ENCODE measurements around the gene BEGAIN. TPM values are rescaled to one million over a fixed set of nuclear protein-coding genes. Genes with fewer than 3 reads are reported as not detected.

Gene BEGAIN
- total and polyA plus RNA-seq, 4 donors = 4.9 to 26.6 (median 13.2) TPM

DNA sequence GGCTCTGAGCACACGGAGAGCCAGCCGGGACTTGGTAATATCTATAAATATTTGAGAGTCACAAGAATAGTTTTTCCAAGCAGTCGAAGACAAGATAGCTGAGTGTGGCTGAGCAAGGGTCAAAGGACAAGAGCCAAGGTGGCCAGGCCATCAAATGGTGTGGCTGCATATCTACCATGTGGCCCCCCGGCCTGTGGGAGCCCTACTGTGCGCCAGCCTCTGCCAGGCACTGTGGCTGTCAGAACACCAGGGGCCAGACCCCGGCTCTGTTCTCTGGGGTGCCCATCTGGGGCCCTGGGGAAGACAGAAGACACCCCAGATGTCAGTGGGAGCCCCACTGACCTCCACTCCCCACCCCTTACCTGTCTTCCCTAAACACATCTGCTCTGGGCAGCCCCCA is 22.7 kb downstream of the BEGAIN start:
- Histone ChIP-seq H3K4me1 (ENCODE audit: control insufficient read depth, insufficient read depth, low read length) (peaks cover 16% of the 10 kb centered on the region), H3K36me3 (ENCODE audit: control insufficient read depth, insufficient read depth, low read length) (peaks cover 3% of the 10 kb centered on the region), H3K9me3 (ENCODE audit: control insufficient read depth, insufficient read depth, low read length) (no peaks in the 10 kb centered on the region), H3K27me3 (ENCODE audit: control insufficient read depth, insufficient read depth, low read length) (peaks cover 27% of the 10 kb centered on the region), H3K4me3 (ENCODE audit: low read depth, low read length) (no peak overlapping the region), H3K27ac (ENCODE audit: low read depth, low read length) (no peak overlapping the region)
- WGBS (ENCODE audit: insufficient coverage) = 81% methylated on average over 6 of the region's 6 CpGs
- no peak for DNase-seq (ENCODE audit: low read depth in 4 of 6, low spot score in 6 of 6)

DNA sequence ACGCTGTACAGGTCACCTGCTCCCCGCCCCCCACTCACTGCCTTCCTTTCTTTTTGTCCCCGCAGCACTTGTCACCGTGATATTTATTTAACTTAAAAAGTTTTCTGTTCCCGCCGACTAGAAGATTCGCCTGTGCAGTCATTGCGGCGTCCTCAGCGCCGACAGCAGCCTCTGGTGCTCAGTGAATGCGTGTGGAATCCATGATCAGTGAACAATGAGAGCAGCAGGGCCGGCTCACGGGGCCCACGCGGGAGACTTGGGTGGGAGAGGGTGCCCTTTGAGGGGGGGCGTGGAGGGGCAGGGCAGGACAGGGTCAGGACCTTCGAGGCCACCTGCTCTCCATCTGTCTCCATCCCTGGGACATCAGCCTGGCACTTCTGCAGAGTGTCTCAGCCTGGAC is 24.5 kb downstream of the BEGAIN start:
- Histone ChIP-seq H3K27ac (ENCODE audit: low read depth, low read length) (no peak overlapping the region), H3K36me3 (ENCODE audit: control insufficient read depth, insufficient read depth, low read length) (peaks cover 3% of the 10 kb centered on the region), H3K4me1 (ENCODE audit: control insufficient read depth, insufficient read depth, low read length) (peaks cover 10% of the 10 kb centered on the region), H3K9me3 (ENCODE audit: control insufficient read depth, insufficient read depth, low read length) (no peaks in the 10 kb centered on the region), H3K27me3 (ENCODE audit: control insufficient read depth, insufficient read depth, low read length) (peaks cover 16% of the 10 kb centered on the region), H3K4me3 (ENCODE audit: low read depth, low read length) (no peak overlapping the region)
- no peak for DNase-seq (ENCODE audit: low read depth in 4 of 6, low spot score in 6 of 6)
- 72% methylated on average over 16 of the region's 18 CpGs for WGBS (ENCODE audit: insufficient coverage)

DNA sequence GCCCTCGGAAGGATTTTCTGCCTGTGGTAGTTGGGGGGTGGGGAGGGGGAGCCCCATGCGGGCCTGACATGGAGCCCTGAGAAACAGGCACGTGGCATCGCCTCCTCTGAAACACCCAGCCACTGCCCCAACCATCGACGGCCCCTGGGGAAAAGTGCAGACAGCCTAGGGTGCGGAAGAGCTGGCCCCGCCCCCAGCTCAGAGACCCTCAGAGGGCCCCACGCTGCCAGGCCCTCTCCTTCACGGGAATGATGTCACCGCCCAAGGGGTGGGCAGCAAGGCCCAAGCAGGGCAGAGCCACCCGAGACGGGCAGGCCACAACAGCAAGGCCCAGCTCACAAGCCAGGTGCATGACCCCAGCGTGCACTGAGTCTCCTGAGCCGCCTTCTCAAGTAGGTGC is 26.2 kb downstream of the BEGAIN start:
- Histone ChIP-seq H3K27ac (ENCODE audit: low read depth, low read length) (no peak overlapping the region), H3K9me3 (ENCODE audit: control insufficient read depth, insufficient read depth, low read length) (no peaks in the 10 kb centered on the region), H3K27me3 (ENCODE audit: control insufficient read depth, insufficient read depth, low read length) (peaks cover 4% of the 10 kb centered on the region), H3K4me1 (ENCODE audit: control insufficient read depth, insufficient read depth, low read length) (no peaks in the 10 kb centered on the region), H3K4me3 (ENCODE audit: low read depth, low read length) (no peak overlapping the region), H3K36me3 (ENCODE audit: control insufficient read depth, insufficient read depth, low read length) (peaks cover 1% of the 10 kb centered on the region)
- DNase-seq (ENCODE audit: low read depth in 4 of 6, low spot score in 6 of 6) = no peak
- WGBS (ENCODE audit: insufficient coverage) = 64% methylated on average over 11 of the region's 15 CpGs

DNA sequence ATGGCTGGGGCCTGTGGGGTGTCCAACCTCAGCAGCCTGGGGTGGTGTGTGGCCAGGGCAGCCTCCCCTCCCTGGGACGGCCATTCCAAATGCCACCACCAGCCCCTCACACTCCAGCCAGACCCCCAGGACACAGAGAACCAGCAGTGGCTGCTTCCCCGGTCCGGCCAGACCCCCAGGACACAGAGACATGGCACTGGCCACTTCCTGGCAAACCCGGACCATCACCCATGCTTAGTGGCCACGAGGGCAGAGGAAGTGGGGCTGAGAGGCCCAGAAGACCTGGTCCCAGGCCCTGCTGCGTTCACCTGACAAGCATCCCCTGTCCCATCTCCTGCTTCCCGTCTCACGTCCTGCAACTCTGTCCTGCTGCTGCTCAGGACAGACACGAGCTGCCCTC is 26.7 kb downstream of the BEGAIN start:
- H3K27ac ChIP-seq (ENCODE audit: low read depth, low read length) = no peak overlapping the region
- H3K36me3 ChIP-seq (ENCODE audit: control insufficient read depth, insufficient read depth, low read length) = peaks cover 4% of the 10 kb centered on the region
- DNase-seq (ENCODE audit: low read depth in 4 of 6, low spot score in 6 of 6) = no peak
- WGBS (ENCODE audit: insufficient coverage) = 91% methylated on average over 9 of the region's 9 CpGs
- no peaks in the 10 kb centered on the region for H3K9me3 ChIP-seq (ENCODE audit: control insufficient read depth, insufficient read depth, low read length)
- H3K27me3 ChIP-seq (ENCODE audit: control insufficient read depth, insufficient read depth, low read length) = peaks cover 3% of the 10 kb centered on the region
- no peaks in the 10 kb centered on the region for H3K4me1 ChIP-seq (ENCODE audit: control insufficient read depth, insufficient read depth, low read length)
- H3K4me3 ChIP-seq (ENCODE audit: low read depth, low read length) = no peak overlapping the region

DNA sequence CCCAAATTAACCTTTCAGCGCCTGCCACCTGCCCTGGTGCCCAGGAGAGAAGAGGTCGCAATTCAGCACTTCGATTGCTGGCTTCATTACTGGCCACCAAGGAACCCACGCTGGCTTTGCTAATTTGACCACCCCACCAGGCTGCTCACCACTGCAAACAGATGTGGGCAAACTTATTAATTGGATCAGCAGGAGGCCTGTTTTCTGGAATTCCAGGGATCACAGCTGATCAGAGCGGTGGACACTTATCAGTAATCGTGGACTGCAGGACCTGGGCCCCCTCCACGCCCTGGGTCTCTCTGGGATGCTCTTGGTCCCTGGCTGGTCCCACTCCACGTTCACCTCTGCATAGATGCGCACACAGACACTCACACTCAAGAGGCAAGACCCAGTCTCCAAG is 27.8 kb downstream of the BEGAIN start:
- H3K4me3 ChIP-seq (ENCODE audit: low read depth, low read length) = no peak overlapping the region
- H3K27ac ChIP-seq (ENCODE audit: low read depth, low read length) = no peak overlapping the region
- H3K36me3 ChIP-seq (ENCODE audit: control insufficient read depth, insufficient read depth, low read length) = peaks cover 4% of the 10 kb centered on the region
- H3K4me1 ChIP-seq (ENCODE audit: control insufficient read depth, insufficient read depth, low read length) = no peaks in the 10 kb centered on the region
- DNase-seq (ENCODE audit: low read depth in 4 of 6, low spot score in 6 of 6) = no peak
- H3K9me3 ChIP-seq (ENCODE audit: control insufficient read depth, insufficient read depth, low read length) = no peaks in the 10 kb centered on the region
- WGBS (ENCODE audit: insufficient coverage) = 83% methylated on average over 9 of the region's 9 CpGs
- peaks cover 3% of the 10 kb centered on the region for H3K27me3 ChIP-seq (ENCODE audit: control insufficient read depth, insufficient read depth, low read length)

DNA sequence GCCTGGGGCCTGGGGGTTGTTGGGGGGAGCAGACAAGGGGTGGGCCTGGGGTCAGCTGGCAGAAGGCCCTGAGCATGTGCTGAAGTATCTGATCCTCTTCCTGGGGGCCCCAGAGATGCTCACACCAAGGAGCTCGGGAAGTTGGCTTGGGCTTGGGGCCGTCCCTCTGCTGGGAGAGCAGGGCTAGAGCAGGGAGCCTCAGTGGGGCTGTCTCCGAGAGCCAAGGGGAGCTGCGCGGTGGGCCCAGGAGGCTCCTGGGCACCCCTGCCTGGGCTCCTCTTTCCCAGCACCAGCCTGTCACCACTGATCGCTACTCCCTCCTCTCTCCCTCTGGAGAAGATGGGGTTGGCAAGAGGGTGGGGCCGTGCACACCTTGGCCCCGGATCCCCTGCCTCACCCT is 28.3 kb downstream of the BEGAIN start:
- WGBS (ENCODE audit: insufficient coverage) = 92% methylated on average over 4 of the region's 8 CpGs
- Histone ChIP-seq H3K4me1 (ENCODE audit: control insufficient read depth, insufficient read depth, low read length) (no peaks in the 10 kb centered on the region), H3K4me3 (ENCODE audit: low read depth, low read length) (no peak overlapping the region), H3K27ac (ENCODE audit: low read depth, low read length) (no peak overlapping the region), H3K9me3 (ENCODE audit: control insufficient read depth, insufficient read depth, low read length) (no peaks in the 10 kb centered on the region), H3K27me3 (ENCODE audit: control insufficient read depth, insufficient read depth, low read length) (peaks cover 3% of the 10 kb centered on the region), H3K36me3 (ENCODE audit: control insufficient read depth, insufficient read depth, low read length) (peaks cover 7% of the 10 kb centered on the region)
- DNase-seq (ENCODE audit: low read depth in 4 of 6, low spot score in 6 of 6) = no peak

DNA sequence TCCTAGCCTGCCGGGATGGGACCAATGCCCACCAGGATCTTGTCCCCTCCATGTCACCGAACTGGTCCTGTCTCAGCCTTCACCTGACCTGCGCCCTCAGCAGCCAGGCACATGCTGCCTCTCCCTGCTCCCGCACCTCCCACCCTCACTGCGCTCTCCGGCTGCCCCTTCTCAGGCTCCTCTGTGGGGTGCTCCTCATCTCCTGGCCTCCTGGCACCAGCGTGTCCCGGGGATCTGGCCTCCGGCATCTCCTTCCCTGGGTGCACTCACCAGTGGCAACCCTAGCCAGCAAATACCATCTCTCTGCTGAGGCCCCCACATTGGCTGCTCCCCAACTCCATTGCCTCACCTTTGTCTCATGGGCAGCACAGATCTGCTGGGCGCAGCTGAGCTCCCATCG is 29.0 kb downstream of the BEGAIN start:
- Histone ChIP-seq H3K9me3 (ENCODE audit: control insufficient read depth, insufficient read depth, low read length) (no peaks in the 10 kb centered on the region), H3K4me1 (ENCODE audit: control insufficient read depth, insufficient read depth, low read length) (no peaks in the 10 kb centered on the region), H3K27ac (ENCODE audit: low read depth, low read length) (no peak overlapping the region), H3K4me3 (ENCODE audit: low read depth, low read length) (no peak overlapping the region), H3K27me3 (ENCODE audit: control insufficient read depth, insufficient read depth, low read length) (no peaks in the 10 kb centered on the region), H3K36me3 (ENCODE audit: control insufficient read depth, insufficient read depth, low read length) (peaks cover 7% of the 10 kb centered on the region)
- no peak for DNase-seq (ENCODE audit: low read depth in 4 of 6, low spot score in 6 of 6)
- WGBS (ENCODE audit: insufficient coverage) = 87% methylated on average over 11 of the region's 11 CpGs

DNA sequence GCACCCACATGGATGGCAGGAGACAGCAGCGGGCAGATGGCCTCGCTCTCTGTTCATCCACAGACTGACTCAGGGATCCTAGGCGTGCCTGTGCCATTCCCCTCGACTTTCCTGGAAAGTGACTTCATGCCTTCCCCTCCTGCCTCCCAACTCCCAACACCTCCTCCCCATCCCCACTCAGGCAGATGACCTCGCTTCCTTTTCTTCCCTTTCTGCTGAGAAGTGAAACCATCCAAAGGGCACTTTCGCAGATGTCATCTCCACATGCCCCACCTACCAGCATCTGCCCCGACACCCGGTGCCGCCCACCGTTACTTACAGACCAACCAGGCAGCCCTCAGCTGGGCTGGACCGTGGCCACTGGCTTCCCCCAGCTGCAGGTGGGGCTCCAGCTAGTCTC is 29.6 kb downstream of the BEGAIN start:
- H3K4me3 ChIP-seq (ENCODE audit: low read depth, low read length) = no peak overlapping the region
- no peak for DNase-seq (ENCODE audit: low read depth in 4 of 6, low spot score in 6 of 6)
- H3K27ac ChIP-seq (ENCODE audit: low read depth, low read length) = no peak overlapping the region
- WGBS (ENCODE audit: insufficient coverage) = 68% methylated on average over 11 of the region's 11 CpGs
- H3K36me3 ChIP-seq (ENCODE audit: control insufficient read depth, insufficient read depth, low read length) = peaks cover 7% of the 10 kb centered on the region
- H3K9me3 ChIP-seq (ENCODE audit: control insufficient read depth, insufficient read depth, low read length) = no peaks in the 10 kb centered on the region
- H3K27me3 ChIP-seq (ENCODE audit: control insufficient read depth, insufficient read depth, low read length) = no peaks in the 10 kb centered on the region
- H3K4me1 ChIP-seq (ENCODE audit: control insufficient read depth, insufficient read depth, low read length) = no peaks in the 10 kb centered on the region

DNA sequence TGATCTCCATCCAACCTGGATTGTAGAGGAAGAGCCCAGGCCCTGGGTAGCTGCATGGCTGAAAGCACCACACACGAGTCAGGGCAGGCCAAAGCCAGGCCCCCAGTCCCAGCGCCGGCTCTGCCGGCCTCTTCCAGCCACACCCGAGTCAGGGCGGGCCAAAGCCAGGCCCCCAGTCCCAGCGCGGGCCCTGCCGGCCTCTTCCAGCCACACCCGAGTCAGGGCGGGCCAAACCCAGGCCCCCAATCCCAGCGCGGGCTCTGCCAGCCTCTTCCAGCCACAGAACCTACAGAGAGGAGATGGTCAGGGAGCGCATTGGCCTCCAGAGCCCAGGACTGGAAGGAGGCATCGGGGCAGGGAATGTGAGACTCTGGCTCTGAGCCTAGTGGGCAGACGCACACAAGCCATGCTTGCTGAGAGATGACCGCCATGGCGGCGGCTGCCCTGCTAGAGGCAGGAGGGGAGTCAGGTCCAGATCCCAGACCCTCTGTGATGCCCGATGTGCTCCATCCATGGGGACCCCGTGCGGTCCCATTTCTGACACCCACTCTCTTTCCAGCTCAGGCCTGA is 30.2 kb downstream of the BEGAIN start:
- Histone ChIP-seq H3K36me3 (ENCODE audit: control insufficient read depth, insufficient read depth, low read length) (peaks cover 7% of the 10 kb centered on the region), H3K9me3 (ENCODE audit: control insufficient read depth, insufficient read depth, low read length) (no peaks in the 10 kb centered on the region), H3K4me1 (ENCODE audit: control insufficient read depth, insufficient read depth, low read length) (no peaks in the 10 kb centered on the region), H3K27ac (ENCODE audit: low read depth, low read length) (no peak overlapping the region), H3K27me3 (ENCODE audit: control insufficient read depth, insufficient read depth, low read length) (no peaks in the 10 kb centered on the region), H3K4me3 (ENCODE audit: low read depth, low read length) (no peak overlapping the region)
- WGBS (ENCODE audit: insufficient coverage) = 76% methylated on average over 22 of the region's 22 CpGs
- DNase-seq (ENCODE audit: low read depth in 4 of 6, low spot score in 6 of 6) = no peak

DNA sequence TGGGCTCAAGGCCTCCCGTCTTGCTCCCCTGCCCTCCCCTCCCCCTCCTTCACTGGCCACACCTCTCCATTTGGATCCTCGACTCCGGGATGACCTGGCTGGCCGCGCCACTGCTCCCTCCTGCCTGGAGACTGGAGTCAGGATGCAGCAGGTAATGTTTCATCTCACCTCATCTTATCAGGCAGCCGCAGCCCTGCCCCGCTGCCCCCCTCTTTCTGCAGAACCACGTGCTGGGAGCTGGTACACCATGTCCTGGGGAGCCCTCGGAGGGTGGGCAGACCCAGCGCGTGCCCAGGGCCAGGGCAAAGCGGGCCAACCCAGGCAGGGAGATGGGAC is 31.1 kb downstream of the BEGAIN start:
- WGBS (ENCODE audit: insufficient coverage) = 80% methylated on average over 12 of the region's 12 CpGs
- no peak for DNase-seq (ENCODE audit: low read depth in 4 of 6, low spot score in 6 of 6)
- H3K4me3 ChIP-seq (ENCODE audit: low read depth, low read length) = no peak overlapping the region
- no peaks in the 10 kb centered on the region for H3K27me3 ChIP-seq (ENCODE audit: control insufficient read depth, insufficient read depth, low read length)
- H3K9me3 ChIP-seq (ENCODE audit: control insufficient read depth, insufficient read depth, low read length) = no peaks in the 10 kb centered on the region
- H3K27ac ChIP-seq (ENCODE audit: low read depth, low read length) = no peak overlapping the region
- H3K36me3 ChIP-seq (ENCODE audit: control insufficient read depth, insufficient read depth, low read length) = peaks cover 7% of the 10 kb centered on the region
- H3K4me1 ChIP-seq (ENCODE audit: control insufficient read depth, insufficient read depth, low read length) = no peaks in the 10 kb centered on the region
